KMS-11 (cell line): ENCODE measurements around the gene HSD17B12.
"Not testable (repeated sequence)": the region's sequence is repeated elsewhere in the genome, so short reads cannot be mapped to it uniquely, and the experiment has no call there.

Experiments
- H2AFZ ChIP-seq: fragments of 200-600 bp; sonication (generic); 2 replicates; pipeline ENCODE4 v1.6.1; 2016; ENCODE audit warnings: antibody characterized with exemption, mixed run types, low read depth
- H3K27ac ChIP-seq: fragments of 200-600 bp; sonication (generic); 2 replicates; pipeline ENCODE4 v1.6.1; 2016; ENCODE audit warnings: mild to moderate bottlenecking, mixed run types
- H3K27me3 ChIP-seq: fragments of 200-600 bp; sonication (generic); 2 replicates; pipeline ENCODE4 v1.6.1; 2017; ENCODE audit warnings: mild to moderate bottlenecking, low read depth, mixed run types, moderate library complexity; ENCODE audit not compliant: insufficient read depth
- H3K36me3 ChIP-seq: fragments of 200-600 bp; sonication (generic); 2 replicates; pipeline ENCODE4 v1.6.1; 2017; ENCODE audit warnings: mild to moderate bottlenecking, mixed run types; ENCODE audit not compliant: insufficient read depth
- H3K4me1 ChIP-seq: fragments of 200-600 bp; sonication (generic); 2 replicates; pipeline ENCODE4 v1.6.1; 2016; ENCODE audit warnings: mild to moderate bottlenecking, low read depth, mixed run types; ENCODE audit not compliant: poor library complexity, severe bottlenecking
- H3K4me2 ChIP-seq: fragments of 200-600 bp; sonication (generic); 2 replicates; pipeline ENCODE4 v1.7.0; 2016; ENCODE audit warnings: mild to moderate bottlenecking, mixed run types
- H3K4me3 ChIP-seq: fragments of 200-600 bp; sonication (generic); IDR thresholded peaks from 2 replicates; pipeline ENCODE4 v1.6.1; 2017; ENCODE audit warnings: low read depth, low read length, mixed read lengths; ENCODE audit not compliant: insufficient read depth
- H3K79me2 ChIP-seq: fragments of 200-600 bp; sonication (generic); 2 replicates; pipeline ENCODE4 v1.6.1; 2016; ENCODE audit warnings: low read depth, mixed run types; ENCODE audit not compliant: insufficient read depth
- H3K9ac ChIP-seq: fragments of 200-600 bp; sonication (generic); 2 replicates; pipeline ENCODE4 v1.6.1; 2016; ENCODE audit warnings: mild to moderate bottlenecking, mixed run types
- H4K20me1 ChIP-seq: fragments of 200-600 bp; sonication (generic); 2 replicates; pipeline ENCODE4 v1.6.1; 2016; ENCODE audit warnings: mild to moderate bottlenecking, mixed run types; ENCODE audit not compliant: insufficient read depth
- TF ChIP-seq, protein P1 (sequence below): fragments of 200-600 bp; sonication (generic); conservative IDR thresholded peaks from 2 replicates; pipeline ENCODE4 v1.6.1; 2017; ENCODE audit warnings: low read depth, mild to moderate bottlenecking, antibody characterized with exemption, low read length, moderate library complexity, mixed read lengths

HSD17B12 gene

DNA sequence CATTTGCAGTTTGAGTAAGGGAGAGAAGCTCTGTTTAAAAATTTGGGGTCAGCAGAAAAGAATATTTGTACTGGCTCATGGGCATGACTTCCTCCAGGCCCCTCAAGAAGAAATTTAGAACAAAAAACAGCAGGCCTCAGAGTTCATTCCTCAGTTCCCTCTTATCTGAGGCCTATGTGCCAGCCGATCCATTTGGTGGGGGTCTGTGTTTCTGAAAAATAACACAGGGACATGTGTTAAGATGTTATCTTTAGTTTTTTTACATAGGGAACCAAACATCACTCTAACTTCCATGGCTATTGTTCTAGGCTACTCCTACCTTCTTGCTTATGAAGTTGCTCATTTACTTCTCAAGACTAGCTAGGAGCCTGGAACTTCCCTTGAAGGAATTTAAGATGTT lies 16.2 kb upstream of the HSD17B12 start:
- Histone ChIP-seq H3K4me1 (no peaks in the 10 kb centered on the region), H3K9ac (no peak overlapping the region), H3K4me2 (no peak overlapping the region), H4K20me1 (no peaks in the 10 kb centered on the region), H3K36me3 (no peaks in the 10 kb centered on the region), H3K79me2 (no peaks in the 10 kb centered on the region), H2AFZ (no peak overlapping the region), H3K27me3 (no peaks in the 10 kb centered on the region), H3K27ac (no peak overlapping the region), H3K4me3 (no peak overlapping the region)
- TF ChIP-seq, protein P1, sequence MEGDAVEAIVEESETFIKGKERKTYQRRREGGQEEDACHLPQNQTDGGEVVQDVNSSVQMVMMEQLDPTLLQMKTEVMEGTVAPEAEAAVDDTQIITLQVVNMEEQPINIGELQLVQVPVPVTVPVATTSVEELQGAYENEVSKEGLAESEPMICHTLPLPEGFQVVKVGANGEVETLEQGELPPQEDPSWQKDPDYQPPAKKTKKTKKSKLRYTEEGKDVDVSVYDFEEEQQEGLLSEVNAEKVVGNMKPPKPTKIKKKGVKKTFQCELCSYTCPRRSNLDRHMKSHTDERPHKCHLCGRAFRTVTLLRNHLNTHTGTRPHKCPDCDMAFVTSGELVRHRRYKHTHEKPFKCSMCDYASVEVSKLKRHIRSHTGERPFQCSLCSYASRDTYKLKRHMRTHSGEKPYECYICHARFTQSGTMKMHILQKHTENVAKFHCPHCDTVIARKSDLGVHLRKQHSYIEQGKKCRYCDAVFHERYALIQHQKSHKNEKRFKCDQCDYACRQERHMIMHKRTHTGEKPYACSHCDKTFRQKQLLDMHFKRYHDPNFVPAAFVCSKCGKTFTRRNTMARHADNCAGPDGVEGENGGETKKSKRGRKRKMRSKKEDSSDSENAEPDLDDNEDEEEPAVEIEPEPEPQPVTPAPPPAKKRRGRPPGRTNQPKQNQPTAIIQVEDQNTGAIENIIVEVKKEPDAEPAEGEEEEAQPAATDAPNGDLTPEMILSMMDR, result no peak

DNA sequence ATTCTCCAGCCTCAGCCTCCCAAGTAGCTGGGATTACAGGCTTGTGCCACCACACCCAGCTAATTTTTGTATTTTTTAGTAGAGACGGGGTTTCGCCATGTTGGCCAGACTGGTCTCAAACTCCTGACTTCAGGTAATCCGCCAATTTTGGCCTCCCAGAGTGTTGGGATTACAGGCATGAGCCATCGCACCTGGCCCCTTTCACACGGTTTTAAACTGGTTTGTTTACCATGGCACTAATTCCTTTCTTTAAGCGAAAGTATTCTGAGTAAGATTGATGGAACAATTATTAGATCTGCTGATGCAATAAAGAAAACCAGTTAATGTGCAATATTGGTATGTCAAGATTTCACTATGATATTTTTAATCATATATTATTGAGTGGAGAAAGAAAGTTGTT lies 9.3 kb upstream of the HSD17B12 start:
- not testable (repeated sequence) for H3K4me2 ChIP-seq, H3K27me3 ChIP-seq, H4K20me1 ChIP-seq, H3K36me3 ChIP-seq, H3K27ac ChIP-seq, H3K4me1 ChIP-seq, H3K79me2 ChIP-seq, H3K4me3 ChIP-seq, H3K9ac ChIP-seq, H2AFZ ChIP-seq

DNA sequence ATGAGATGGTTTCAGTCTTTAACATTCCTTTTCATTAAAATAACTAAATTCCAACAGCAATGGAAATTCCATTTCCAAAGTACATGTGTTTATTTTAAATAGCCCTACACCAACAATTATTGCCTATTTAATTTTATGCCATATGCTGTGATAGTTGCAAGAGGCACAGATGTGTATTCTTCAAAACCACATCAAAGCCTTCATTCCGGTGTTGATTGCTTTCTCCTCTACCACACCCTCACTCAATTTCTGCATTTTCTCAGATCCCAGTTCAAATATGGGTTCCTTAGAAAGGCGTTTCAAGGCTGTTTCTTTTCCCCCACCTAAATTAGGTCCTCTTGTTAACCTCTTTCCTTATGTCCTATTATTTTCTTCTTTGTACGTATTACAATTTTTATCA lies 6.0 kb upstream of the HSD17B12 start:
- Histone ChIP-seq H3K4me1 (no peaks in the 10 kb centered on the region), H3K4me2 (no peak overlapping the region), H3K79me2 (no peaks in the 10 kb centered on the region), H3K9ac (no peak overlapping the region), H2AFZ (no peak overlapping the region), H3K4me3 (no peak overlapping the region), H3K27ac (no peak overlapping the region), H3K36me3 (no peaks in the 10 kb centered on the region), H4K20me1 (no peaks in the 10 kb centered on the region), H3K27me3 (no peaks in the 10 kb centered on the region)
- TF ChIP-seq, protein P1, result no peak

DNA sequence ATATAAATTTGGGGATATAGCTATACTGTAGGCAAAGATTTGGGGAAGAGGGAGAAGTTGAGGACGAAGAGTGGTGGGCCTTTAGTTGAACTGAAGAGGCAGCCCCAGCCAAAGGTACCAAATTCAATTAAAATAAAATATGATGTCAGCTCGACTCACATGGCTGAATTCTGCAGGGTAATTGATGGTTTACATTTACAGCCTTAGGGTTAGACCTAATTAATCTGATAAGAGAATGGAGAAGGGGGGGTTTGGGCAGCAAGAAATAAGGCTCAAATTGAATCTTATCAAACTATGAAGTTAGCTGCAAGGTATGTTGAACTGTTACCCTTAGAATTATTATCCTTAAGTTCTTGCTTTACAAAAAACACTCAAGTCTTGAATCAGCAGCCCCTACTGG lies 3.6 kb upstream of the HSD17B12 start:
- no peaks in the 10 kb centered on the region for H3K27me3 ChIP-seq
- peaks cover 2% of the 10 kb centered on the region; the same call in 1 of the 2 replicates for H3K79me2 ChIP-seq
- no peak overlapping the region for H3K9ac ChIP-seq
- H2AFZ ChIP-seq, result no peak overlapping the region
- H4K20me1 ChIP-seq, result no peaks in the 10 kb centered on the region
- H3K4me3 ChIP-seq, result no peak overlapping the region
- TF ChIP-seq, protein P1, result no peak
- H3K4me1 ChIP-seq, result no peaks in the 10 kb centered on the region
- H3K4me2 ChIP-seq, result no peak overlapping the region
- no peak overlapping the region for H3K27ac ChIP-seq
- H3K36me3 ChIP-seq, result no peaks in the 10 kb centered on the region

DNA sequence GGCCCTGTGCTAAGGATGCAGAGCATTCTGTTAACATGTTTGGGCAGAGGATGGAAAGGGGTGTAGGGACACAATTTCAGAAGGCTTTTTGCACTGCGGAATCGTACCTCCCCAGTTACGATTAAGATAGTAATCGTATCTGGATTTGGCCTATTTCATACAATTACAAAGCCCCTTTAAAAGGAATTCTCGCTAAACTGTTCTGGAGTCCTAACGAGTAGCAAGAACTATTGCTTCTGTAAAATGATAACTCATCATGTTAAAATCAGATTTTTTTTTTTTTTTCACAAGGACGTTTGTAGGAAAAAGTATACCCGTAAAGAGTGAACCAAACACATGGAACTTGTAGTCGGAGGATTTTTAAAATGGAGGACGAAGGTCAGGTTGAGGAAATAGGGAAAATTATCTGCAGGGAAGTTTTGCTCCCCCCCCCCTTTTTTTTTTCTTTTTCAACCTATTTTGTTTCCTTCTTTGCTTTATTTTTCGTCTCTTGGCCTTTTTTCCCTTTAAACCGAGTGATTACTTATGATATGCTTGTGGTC lies 934 bp downstream of the HSD17B12 start:
- TF ChIP-seq, protein P1, result no peak
- Histone ChIP-seq H3K36me3 (no peaks in the 10 kb centered on the region), H3K27me3 (no peaks in the 10 kb centered on the region), H3K4me3 (no peak overlapping the region), H4K20me1 (no peaks in the 10 kb centered on the region; the same call in 1 of the 2 replicates), H2AFZ (peak overlapping the region; percentile 52; the same call in 1 of the 2 replicates), H3K4me1 (peaks cover 38% of the 10 kb centered on the region), H3K79me2 (peaks cover 37% of the 10 kb centered on the region), H3K9ac (peak overlapping the region; percentile 88), H3K27ac (peak overlapping the region; percentile 90), H3K4me2 (peak overlapping the region; percentile 96)

DNA sequence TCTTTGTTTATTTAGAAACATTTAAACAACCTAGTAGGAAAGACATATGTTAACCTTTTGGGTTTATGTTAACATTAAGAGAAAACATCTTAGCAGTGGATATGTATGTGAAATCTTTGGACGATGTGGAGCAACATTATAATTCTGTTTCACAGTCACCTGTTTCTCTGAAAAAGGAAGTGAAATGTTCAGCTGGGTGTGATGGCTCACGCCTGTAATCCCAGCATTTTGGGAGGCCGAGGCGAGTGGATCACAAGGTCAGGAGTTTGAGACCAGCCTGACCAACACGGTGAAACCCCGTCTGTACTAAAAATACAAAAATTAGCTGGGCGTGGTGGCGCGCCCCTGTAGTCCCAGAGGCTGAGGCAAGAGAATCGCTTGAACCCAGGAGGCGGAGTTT lies 1.5 kb downstream of the HSD17B12 start:
- H3K36me3 ChIP-seq, H3K4me3 ChIP-seq, H4K20me1 ChIP-seq, H3K27me3 ChIP-seq: not testable (repeated sequence)
- H3K9ac ChIP-seq, result peak overlapping the region; percentile 88
- H2AFZ ChIP-seq, result 0 out of 2 replicates have a peak overlapping the region, but pooled peaks have one; percentile 23
- peak overlapping the region; percentile 96 for H3K4me2 ChIP-seq
- peaks cover 43% of the 10 kb centered on the region for H3K79me2 ChIP-seq
- H3K4me1 ChIP-seq, result peaks cover 38% of the 10 kb centered on the region
- peak overlapping the region; percentile 90 for H3K27ac ChIP-seq
